Esophagus mucosa (tissue), 1 donor: Measurements from ENCODE around the gene HES7. TPM values are rescaled to one million over a fixed set of nuclear protein-coding genes. Genes with fewer than 3 reads are reported as not detected.
"Not testable (repeated sequence)": the region's sequence is repeated elsewhere in the genome, so short reads cannot be mapped to it uniquely, and the experiment has no call there.

Source experiments
- ATAC-seq: fragments of 200-7000 bp; cut with Tn5 transposase; one replicate; pipeline ENCODE4 v1.9.1; 2020
- total RNA-seq: library from RNA; stranded (reverse); gene quantifications from one replicate; pipeline ENCODE4 v1.2.4, GENCODE V29; 2023
- donor health status: DM: yes; HTN: yes; CAD: no.

The HES7 gene
- total RNA-seq, 1 donor from 2014 or later = 0.40 TPM

GRCh38 chr17:8100111-8100510 lies 23.8 kb downstream of the HES7 start:
- ATAC-seq = no peak

GRCh38 chr17:8096541-8096940 lies 27.4 kb downstream of the HES7 start:
- no peak for ATAC-seq

GRCh38 chr17:8095361-8095760 lies 28.5 kb downstream of the HES7 start:
- no peak for ATAC-seq

- ATAC-seq = peak; percentile 90
Measured at GRCh38 chr17:8091033-8091687, 32.7 kb downstream of the HES7 start.

GRCh38 chr17:8089728-8090127 lies 34.2 kb downstream of the HES7 start:
- ATAC-seq = no peak

DNA sequence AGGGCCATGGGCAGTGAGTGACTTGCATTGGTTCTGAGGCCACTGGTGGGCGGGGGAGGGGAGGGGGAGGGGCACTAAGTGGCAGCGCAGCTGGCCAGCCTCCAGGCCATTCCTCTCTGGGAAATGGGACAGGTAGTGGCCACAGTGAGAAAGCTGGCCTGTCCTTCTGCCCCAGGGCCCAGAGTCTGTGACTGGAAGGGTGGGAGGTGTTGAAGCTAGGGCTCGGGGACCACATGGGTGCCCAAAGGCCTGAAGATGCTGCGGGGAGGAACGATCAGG lies 36.0 kb downstream of the HES7 start:
- no peak for ATAC-seq

DNA sequence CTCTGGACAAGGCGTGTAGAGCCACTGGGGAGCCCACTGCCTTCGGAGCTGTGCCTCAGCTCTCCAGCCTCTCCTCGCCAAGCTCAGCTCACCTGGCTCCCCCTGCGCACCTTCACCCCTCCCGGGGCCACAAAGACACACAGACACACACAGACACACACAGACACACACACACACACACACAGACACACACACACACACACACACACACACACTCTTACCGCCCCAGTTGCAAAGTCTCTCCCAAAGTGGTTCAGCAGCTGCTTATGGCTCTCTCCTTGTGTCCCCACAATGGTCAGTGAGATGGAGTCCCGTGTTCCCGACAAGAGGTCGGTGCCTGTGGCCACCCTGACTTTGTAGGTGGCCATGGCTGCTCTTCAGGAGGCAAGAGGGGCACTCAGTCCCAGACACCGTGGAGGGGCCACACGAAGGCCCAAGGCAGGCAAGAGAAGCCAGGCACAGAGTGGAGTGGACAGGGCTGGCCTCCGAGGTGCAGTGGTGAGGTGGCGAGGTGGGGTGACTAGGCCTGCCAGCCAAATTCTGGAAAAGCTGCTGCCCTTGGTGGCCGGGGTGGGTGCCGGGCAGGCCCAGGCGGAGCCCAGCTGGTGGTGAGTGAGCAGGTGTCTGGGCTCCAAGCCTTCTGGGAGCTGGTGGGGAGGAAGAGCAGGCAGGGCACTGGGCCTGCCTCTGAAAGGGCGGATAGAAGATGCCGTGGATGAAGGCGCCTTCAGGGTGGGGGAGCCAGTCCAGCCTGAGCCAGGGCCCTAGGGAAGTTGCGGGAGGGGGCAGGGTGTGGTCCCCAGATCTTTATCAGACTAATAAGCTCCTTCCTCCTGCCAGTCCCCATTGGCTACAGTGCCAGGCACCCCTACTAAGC lies 36.6 kb downstream of the HES7 start, which contains the start of gene ALOX12B:
Gene ALOX12B, minus strand, starts transcription at position 642 of the 877 bp plus-strand sequence. Its CDS starts 274 bp downstream, at position 368.
- peak; percentile 42 for ATAC-seq

DNA sequence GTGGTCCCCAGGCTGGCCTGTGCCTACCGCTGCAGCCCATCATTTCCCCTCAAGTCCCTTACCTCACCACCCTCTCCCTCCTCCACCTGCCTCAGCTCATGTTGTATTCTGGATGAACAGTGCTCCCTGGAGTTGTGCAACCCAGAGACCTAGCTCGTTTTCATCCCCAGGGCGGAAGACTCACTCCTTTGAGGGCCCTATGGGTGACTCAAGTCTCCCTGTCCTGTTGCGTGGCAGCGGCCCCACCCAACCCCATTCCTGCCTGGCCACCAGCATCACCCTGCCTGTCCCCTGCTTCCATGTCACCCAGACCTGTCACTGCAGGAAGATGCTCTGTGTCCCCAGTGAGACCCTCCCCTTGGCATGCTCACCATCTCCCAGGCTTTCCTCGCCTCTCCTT lies 39.7 kb downstream of the HES7 start:
- peak; percentile 63 for ATAC-seq

DNA sequence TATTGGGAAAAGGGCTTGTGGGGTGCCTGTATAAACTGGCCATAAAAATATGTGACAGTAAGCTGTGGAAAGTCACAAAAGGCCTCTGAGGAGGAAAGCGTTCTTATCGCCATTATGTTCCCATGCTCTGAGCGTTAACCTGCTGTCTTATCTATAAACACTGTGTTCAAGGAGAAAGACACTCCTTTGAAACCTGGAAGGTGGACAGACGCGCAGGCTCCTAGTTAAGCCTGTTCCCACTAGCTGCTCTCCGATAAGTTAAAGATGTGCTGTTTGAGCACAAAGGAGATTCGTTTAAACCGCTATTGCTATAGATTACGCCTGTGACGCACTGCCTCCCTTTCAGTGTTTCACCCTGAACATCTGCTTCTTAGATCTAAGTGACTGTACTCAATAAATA lies 41.6 kb downstream of the HES7 start:
- ATAC-seq = no peak

DNA sequence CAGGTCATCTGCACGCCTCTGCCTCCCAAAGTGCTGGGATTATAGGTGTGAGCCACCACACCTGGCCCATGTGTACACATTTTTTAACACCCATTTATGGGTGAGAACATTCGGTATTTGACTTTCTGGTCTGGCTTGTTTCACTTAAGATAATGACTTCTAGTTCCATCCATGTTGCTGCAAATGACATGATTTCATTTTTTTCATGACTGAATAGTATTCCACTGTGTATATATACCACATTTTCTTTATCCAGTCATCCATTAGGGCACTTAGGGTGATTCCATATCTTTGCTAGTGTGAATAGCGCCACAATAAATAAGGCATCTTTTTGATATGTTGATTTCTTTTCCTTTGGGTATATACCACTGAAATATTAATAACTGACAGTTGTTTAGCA lies 42.0 kb downstream of the HES7 start:
- no peak for ATAC-seq

GRCh38 chr17:8080799-8081219 lies 43.1 kb downstream of the HES7 start:
- peak; percentile 11 for ATAC-seq

DNA sequence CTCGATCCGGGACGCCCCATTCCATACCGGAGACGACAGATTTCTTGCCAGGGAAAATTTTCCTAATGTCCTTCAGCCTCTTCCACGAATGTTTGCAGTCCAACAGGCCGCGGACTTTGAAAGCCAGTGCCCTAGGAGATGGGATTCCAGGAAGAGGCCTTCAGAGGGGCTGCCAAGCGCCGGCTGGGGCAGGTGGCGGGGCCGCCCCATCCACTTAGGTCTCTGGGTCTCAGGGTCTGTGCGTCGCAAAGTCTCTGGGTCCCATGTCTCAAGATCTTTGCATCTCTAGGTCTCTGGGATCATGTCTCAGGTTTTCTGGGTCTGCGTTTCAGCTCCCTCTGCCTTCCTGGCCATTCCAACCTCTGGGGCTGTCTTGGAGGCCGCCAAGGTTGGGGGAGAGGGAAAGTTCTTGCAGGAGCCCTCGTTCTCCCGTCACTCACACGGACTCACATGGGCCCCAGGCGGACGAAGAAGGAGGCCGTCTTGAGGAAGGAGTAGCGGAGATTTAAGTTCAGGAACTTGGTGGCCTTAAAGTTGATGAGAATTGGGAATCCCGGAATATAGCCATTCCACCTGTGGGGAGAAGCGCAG lies 43.6 kb downstream of the HES7 start:
- no peak for ATAC-seq

GRCh38 chr17:8079291-8080207 lies 44.4 kb downstream of the HES7 start:
- peak; percentile 55 for ATAC-seq

- ATAC-seq = not testable (repeated sequence)
Measured at GRCh38 chr17:8077939-8078338, 46.0 kb downstream of the HES7 start.

- ATAC-seq = no peak
Measured at GRCh38 chr17:8076502-8077266, 47.2 kb downstream of the HES7 start.

GRCh38 chr17:8075574-8076342 lies 48.1 kb downstream of the HES7 start:
- ATAC-seq = no peak

DNA sequence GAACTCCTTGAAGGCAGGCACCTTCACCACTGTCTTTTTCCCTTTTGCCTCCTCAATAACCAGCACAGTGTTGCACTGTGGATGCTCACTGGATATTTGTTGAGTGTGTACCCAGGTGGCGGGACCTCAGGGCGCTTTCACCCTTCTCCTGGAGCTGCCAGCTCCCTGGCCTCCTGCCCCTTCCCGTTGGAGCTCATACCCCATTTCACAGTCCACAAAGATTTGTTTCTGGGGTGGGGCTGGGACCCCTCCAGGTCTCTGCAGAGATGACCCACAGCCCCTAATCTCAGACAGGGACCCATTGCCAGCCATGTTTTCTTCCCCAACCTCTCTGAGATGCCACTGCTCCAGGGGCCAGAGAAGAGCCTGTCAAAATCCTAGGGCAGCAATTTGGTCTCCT lies 48.8 kb downstream of the HES7 start:
- ATAC-seq = no peak

DNA sequence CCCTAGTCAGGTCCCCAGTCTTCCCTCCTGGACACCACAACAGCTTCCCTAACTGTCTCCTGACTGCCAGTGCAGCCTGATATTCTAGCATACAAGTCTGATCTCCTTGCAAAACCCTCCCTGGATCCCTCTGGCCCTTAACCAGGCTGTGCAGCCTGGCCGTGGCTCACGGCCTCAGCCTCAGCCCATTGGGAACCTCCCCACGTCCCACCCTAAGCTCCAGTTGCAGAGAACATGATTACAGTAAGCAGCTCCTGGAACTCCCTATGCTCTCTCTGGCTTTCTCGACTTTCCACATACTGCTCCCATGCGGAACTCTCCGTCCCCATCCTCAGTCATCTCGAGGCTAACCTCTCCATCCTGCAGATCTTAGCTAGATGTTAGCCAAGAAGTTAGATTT lies 49.4 kb downstream of the HES7 start:
- ATAC-seq = no peak

DNA sequence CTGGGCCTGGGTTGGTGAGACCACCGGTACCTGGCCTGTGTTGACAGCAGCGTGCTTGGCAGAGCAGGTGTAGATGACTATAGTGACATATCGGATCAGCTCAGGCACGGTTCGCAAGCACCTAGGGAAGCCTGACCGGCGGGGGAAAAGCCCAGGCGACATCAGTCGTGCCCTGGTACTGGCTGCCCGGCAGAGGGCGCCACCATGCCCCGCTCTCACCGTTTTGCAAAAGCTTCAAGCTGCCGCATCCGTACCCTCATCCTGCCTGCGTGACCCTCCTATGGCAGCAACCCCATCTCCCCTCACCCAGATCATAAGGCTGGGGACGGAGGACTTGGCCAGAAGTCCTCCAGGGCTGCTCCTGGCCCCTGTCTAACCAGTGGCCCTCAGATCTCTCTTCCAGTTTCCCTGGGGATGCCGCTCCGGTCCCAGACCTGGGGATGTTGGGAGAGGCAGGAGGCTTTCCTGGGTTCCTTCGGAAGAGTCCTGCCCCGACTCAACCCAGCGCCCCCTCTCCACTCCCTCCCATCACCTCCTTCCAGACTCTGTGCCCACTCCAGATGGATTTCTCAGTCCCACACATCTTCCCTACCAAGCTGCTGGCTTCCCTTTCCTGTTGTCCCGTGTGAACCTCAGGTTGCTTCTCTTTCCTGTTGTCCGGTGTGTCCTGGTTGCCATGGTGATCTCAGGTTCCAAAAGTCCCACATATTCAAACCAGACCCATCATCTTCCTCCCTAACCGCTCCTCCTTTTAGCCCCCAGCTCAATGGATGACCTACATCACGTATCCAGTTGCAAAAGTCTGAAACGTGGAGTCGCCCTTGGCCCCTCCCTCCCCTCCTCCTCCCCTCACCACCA lies 50.0 kb downstream of the HES7 start:
- ATAC-seq = peak; percentile 67
